Heart right ventricle (tissue), 16 donors: Measurements from ENCODE around the gene JUNB. TPM values are rescaled to one million over a fixed set of nuclear protein-coding genes. Genes with fewer than 3 reads are reported as not detected.
A peak's percentile ranks its signal among the peaks of the same experiment; 100 is the strongest.

Experiments used
- ATAC-seq, 8 donors: fragments of 200-7000 bp; cut with Tn5 transposase; one replicate each; pipeline ENCODE4 v1.9.1; 2020; ENCODE audit warnings: mild to moderate bottlenecking in 8 of 8, moderate library complexity in 8 of 8, moderate number of reproducible peaks in 1 of 8
- DNase-seq, 2 donors: peaks; one replicate each; pipeline ENCODE4 v3.0.0-alpha.2; 2020
- H3K27ac ChIP-seq, 10 donors: fragments of 200-600 bp; sonication (generic) in 2 of 10; one replicate each; pipeline versions ENCODE4 v1.5.0 to v1.8.0; 2020 to 2022; ENCODE audit warnings: mild to moderate bottlenecking in 3 of 10
- H3K27me3 ChIP-seq, 7 donors: fragments of 200-600 bp; one replicate each; pipeline ENCODE4 v1.8.0; 2021 to 2022; ENCODE audit warnings: mild to moderate bottlenecking in 2 of 7
- H3K36me3 ChIP-seq, 9 donors: fragments of 200-600 bp; sonication (generic) in 1 of 9; one replicate each; pipeline versions ENCODE4 v1.5.0 to v1.8.0; 2020 to 2022; ENCODE audit warnings: mild to moderate bottlenecking in 2 of 9
- H3K4me1 ChIP-seq, 9 donors: fragments of 200-600 bp; sonication (generic) in 1 of 9; one replicate each; pipeline versions ENCODE4 v1.5.0 to v1.8.0; 2020 to 2022; ENCODE audit warnings: mild to moderate bottlenecking in 4 of 9
- H3K4me3 ChIP-seq, 10 donors: fragments of 200-600 bp; sonication (generic) in 2 of 10; one replicate each; pipeline versions ENCODE4 v1.5.0 to v1.8.0; 2020 to 2022; ENCODE audit warnings: mild to moderate bottlenecking in 7 of 10, moderate library complexity in 2 of 10
- H3K9me3 ChIP-seq, 11 donors: fragments of 200-600 bp in 10 of 11; sonication (generic) in 2 of 11; one replicate each; pipeline versions ENCODE4 v1.5.0 to v1.8.0; 2013 to 2022; ENCODE audit warnings: mild to moderate bottlenecking in 2 of 11, control low read depth in 1 of 11, moderate library complexity in 1 of 11
- CTCF ChIP-seq, 9 donors: fragments of 200-600 bp; sonication (generic) in 2 of 9; IDR thresholded peaks; one replicate each; pipeline versions ENCODE4 v1.5.0 to v1.8.0; 2021 to 2022; ENCODE audit warnings: antibody characterized with exemption in 9 of 9, mild to moderate bottlenecking in 5 of 9, moderate library complexity in 1 of 9
- WGBS, 2 donors: extraction: QIAGEN DNeasy Blood & Tissue Kit; methylation state at CpG; one replicate each; pipeline ENCODE4 v1.1.7; 2013; ENCODE audit warnings: inconsistent platforms in 1 of 2; 5-methylcytosine and 5-hydroxymethylcytosine counted together
- intact Hi-C, 10 donors: fragments of 100-400 bp; cut with DNase I; formaldehyde crosslinking; loops; one replicate each; pipeline versions ENCODE4 v1.11.1 to v1.14.2; 2022
- polyA plus RNA-seq, 2 donors: library from polyadenylated mRNA; stranded (reverse); fragments of 200-250 nt; gene quantifications; one replicate each; pipeline ENCODE4 v1.2.3, GENCODE V29; 2013
- total RNA-seq, 10 donors: library from RNA; stranded (reverse); fragmentation: NEBNext Ultra II Directional in 3 of 10; extraction: Animal tissue kit (Norgen Biotek cat#: 25700) in 3 of 10; gene quantifications; one replicate each; pipeline versions ENCODE4 v1.2.1 to v1.2.4, GENCODE V29; 2021 to 2023
- donor health status: Arrhythmogenic right ventricular cardiomyopathy.
- donor health status: ischemic (EF 13 %, LVEDD 7.1; RV severe dilation, severe dysfunction).
- donor health status: healthy with polysubstance abuse.
- donor health status: DM: no; HTN: yes; CAD: no.
- donor health status: DM: no; HTN: no; CAD: no.
- donor health status: ischemic (EF 25% LVEDD 6.9; RV normal size, moderate dysfunction).
- donor health status: ischemic (EF 25% LVEDD 5.7; RV mildly dilated, moderate dysfunction).
- donor health status: healthy.
- donor health status: DM: yes; HTN: yes; CAD: no.
- donor health status: Ischemic cardiomyopathy.
- donor health status: ischemic (EF 35%, LVEDD 5.7; RV mildly dilated, moderate dysfunction).
- donor health status: nonischemic (EF 11% LVEDD 7.7; RV severe dilation, severe dysfunction).
- donor health status: DM: yes; HTN: yes; CAD: no.
- donor health status: PGD.
- donor health status: ischemic (EF 29% LVEDD 5.4; RV normal size, mild dysfunction).
- donor health status: nonischemic (EF 23%, LVEDD 6.1; RV moderate dilation, normal function).

Gene JUNB
- total and polyA plus RNA-seq, 12 donors: 22.4 to 247 (median 65.7) TPM

- TF ChIP-seq CTCF (IDR thresholded peaks at IDR 0.05): peak; percentile 94 to 99 (median 98)
- Histone ChIP-seq H3K4me1 (peaks cover 21 to 69% (median 49%) of the 10 kb centered on the region in 9 donors), H3K36me3 (peaks cover 0 to 3% (median 0%) of the 10 kb centered on the region in 9 donors), H3K27me3 (no peaks in the 10 kb centered on the region), H3K9me3 (no peaks in the 10 kb centered on the region), H3K4me3 (peak overlapping the region; percentile 48 to 78 (median 70)), H3K27ac (peak overlapping the region; percentile 85 to 99 (median 97))
- ATAC-seq: peak; percentile 39 to 69 (median 53)
- intact Hi-C loops: loop anchor here in 8 of 10 donors (1.0 to 10.0 kb wide), 6 partner anchors 14 to 67 kb away; partner anchors contain the start of gene JUNB (in 1 of the 8)
- 11% methylated on average over 43 of the region's 43 CpGs for WGBS, 2 donors
- DNase-seq: peak; percentile 80 to 87
Observed at GRCh38 chr19:12777217-12778016, 13.9 kb upstream of the JUNB start.

- 3 to 4% methylated on average over 44 of the region's 44 CpGs for WGBS, 2 donors
- no peak for TF ChIP-seq CTCF (IDR thresholded peaks at IDR 0.05)
- H3K4me3 ChIP-seq: peak overlapping the region; percentile 48 to 78 (median 70)
- H3K27me3 ChIP-seq: no peaks in the 10 kb centered on the region
- DNase-seq: peak; percentile 78 to 86
- H3K36me3 ChIP-seq: peaks cover 0 to 3% (median 0%) of the 10 kb centered on the region in 9 donors
- peaks cover 22 to 68% (median 49%) of the 10 kb centered on the region in 9 donors for H3K4me1 ChIP-seq
- peak overlapping the region; percentile 85 to 99 (median 97) for H3K27ac ChIP-seq
- intact Hi-C loops: loop anchor here in 5 of 10 donors (1.0 to 10.0 kb wide), 4 partner anchors 13 to 67 kb away; partner anchors contain the start of gene JUNB (in 1 of the 5)
- no peaks in the 10 kb centered on the region for H3K9me3 ChIP-seq
- ATAC-seq: peak; percentile 23 to 72 (median 56)
Observed at GRCh38 chr19:12778017-12778904, 13.0 kb upstream of the JUNB start.

- Histone ChIP-seq H3K9me3 (no peaks in the 10 kb centered on the region), H3K27ac (peak overlapping the region; percentile 85 to 99 (median 97)), H3K27me3 (no peaks in the 10 kb centered on the region), H3K4me1 (peaks cover 27 to 73% (median 53%) of the 10 kb centered on the region in 9 donors), H3K36me3 (peaks cover 0 to 3% (median 0%) of the 10 kb centered on the region in 9 donors), H3K4me3 (peak overlapping the region in 9 of 10 donors; percentile 52 to 78 (median 71))
- no peak for TF ChIP-seq CTCF (IDR thresholded peaks at IDR 0.05)
- DNase-seq: no peak
- no peak for ATAC-seq
- 52 to 53% methylated on average over 6 of the region's 6 CpGs for WGBS, 2 donors
- intact Hi-C loops: loop anchor here in 5 of 10 donors (1.0 to 10.0 kb wide), 4 partner anchors 12 to 66 kb away; partner anchors contain the start of gene JUNB (in 1 of the 5)
Observed at GRCh38 chr19:12778905-12779161, 12.5 kb upstream of the JUNB start.
